ENCODE data around the gene BTN2A1. TPM values are rescaled to one million over a fixed set of nuclear protein-coding genes. Genes with fewer than 3 reads are reported as not detected.

The BTN2A1 gene
- total RNA-seq (2014; rRNA removed; shearing (Covaris generic); ENCODE audit: low replicate concordance), result 6.4 and 12.6 TPM in 2 replicates

GRCh38 chr6:26457806-26458688 is at the start of gene BTN2A1:
Gene BTN2A1, plus strand, starts transcription at chr6:26457955. Its CDS starts 682 bp downstream, at chr6:26458637.
- Histone ChIP-seq H3K79me2 (ENCODE audit: low read length) (peaks cover 39% of the 10 kb centered on the region), H3K9me3 (ENCODE audit: low read length) (no peaks in the 10 kb centered on the region)

GRCh38 chr6:26408828-26409730 is 48.7 kb upstream of the BTN2A1 start:
- H3K9me3 ChIP-seq (ENCODE audit: low read length), result no peaks in the 10 kb centered on the region
- peaks cover 5% of the 10 kb centered on the region; the same call in 1 of the 2 replicates for H3K79me2 ChIP-seq (ENCODE audit: low read length)
- peaks cover 33% of the 10 kb centered on the region for H3K4me1 ChIP-seq (ENCODE audit: low read length)
- H2AFZ ChIP-seq (ENCODE audit: low read length), result no peak overlapping the region
- H3K4me3 ChIP-seq (ENCODE audit: low read length), result no peak overlapping the region
- H4K20me1 ChIP-seq (ENCODE audit: insufficient read depth, low read depth, low read length), result no peaks in the 10 kb centered on the region
- no peak overlapping the region for H3K27ac ChIP-seq (ENCODE audit: low read length)
- H3K36me3 ChIP-seq (ENCODE audit: insufficient read depth, low read length), result peaks cover 11% of the 10 kb centered on the region
- no peak for DNase-seq
- H3K27me3 ChIP-seq (ENCODE audit: low read length), result no peaks in the 10 kb centered on the region
- no peaks in the 10 kb centered on the region for H3K9me2 ChIP-seq (replicated peaks; ENCODE audit: insufficient read depth, low read length)
- H3K4me2 ChIP-seq (ENCODE audit: low read depth, low read length, poor library complexity, severe bottlenecking), result no peak overlapping the region
- H3K9ac ChIP-seq (ENCODE audit: low read length), result no peak overlapping the region

More at GRCh38 chr6:26457806-26458688, at the start of gene BTN2A1:
- peak; percentile 95 for DNase-seq
- Histone ChIP-seq H4K20me1 (ENCODE audit: insufficient read depth, low read depth, low read length) (no peaks in the 10 kb centered on the region), H3K36me3 (ENCODE audit: insufficient read depth, low read length) (peaks cover 33% of the 10 kb centered on the region), H3K4me3 (ENCODE audit: low read length) (peak within 1 kb of the TSS; percentile 94), H3K4me1 (ENCODE audit: low read length) (peaks cover 27% of the 10 kb centered on the region), H3K4me2 (ENCODE audit: low read depth, low read length, poor library complexity, severe bottlenecking) (peak within 1 kb of the TSS; percentile 89), H3K9ac (ENCODE audit: low read length) (peak within 1 kb of the TSS; percentile 93), H2AFZ (ENCODE audit: low read length) (peak within 1 kb of the TSS; percentile 95), H3K9me2 (replicated peaks; ENCODE audit: insufficient read depth, low read length) (no peaks in the 10 kb centered on the region), H3K27ac (ENCODE audit: low read length) (peak within 1 kb of the TSS; percentile 82), H3K27me3 (ENCODE audit: low read length) (no peaks in the 10 kb centered on the region)

- Histone ChIP-seq H3K9me2 (replicated peaks; ENCODE audit: insufficient read depth, low read length) (no peaks in the 10 kb centered on the region), H3K4me1 (ENCODE audit: low read length) (peaks cover 31% of the 10 kb centered on the region), H3K27ac (ENCODE audit: low read length) (no peak overlapping the region), H3K9me3 (ENCODE audit: low read length) (no peaks in the 10 kb centered on the region; the same call in 1 of the 2 replicates), H4K20me1 (ENCODE audit: insufficient read depth, low read depth, low read length) (no peaks in the 10 kb centered on the region), H3K9ac (ENCODE audit: low read length) (no peak overlapping the region), H3K79me2 (ENCODE audit: low read length) (no peaks in the 10 kb centered on the region), H3K36me3 (ENCODE audit: insufficient read depth, low read length) (peaks cover 11% of the 10 kb centered on the region), H3K4me3 (ENCODE audit: low read length) (no peak overlapping the region), H2AFZ (ENCODE audit: low read length) (no peak overlapping the region), H3K4me2 (ENCODE audit: low read depth, low read length, poor library complexity, severe bottlenecking) (no peak overlapping the region), H3K27me3 (ENCODE audit: low read length) (no peaks in the 10 kb centered on the region)
- DNase-seq, result no peak
These were observed 46.0 kb upstream of the BTN2A1 start for GRCh38 chr6:26411751-26412150.

- H3K9me3 ChIP-seq (ENCODE audit: low read length), result no peaks in the 10 kb centered on the region; the same call in 1 of the 2 replicates
- H3K4me3 ChIP-seq (ENCODE audit: low read length), result no peak overlapping the region
- no peak overlapping the region for H3K9ac ChIP-seq (ENCODE audit: low read length)
- peaks cover 34% of the 10 kb centered on the region for H3K4me1 ChIP-seq (ENCODE audit: low read length)
- no peak for DNase-seq
- H3K4me2 ChIP-seq (ENCODE audit: low read depth, low read length, poor library complexity, severe bottlenecking), result no peak overlapping the region
- no peaks in the 10 kb centered on the region for H3K9me2 ChIP-seq (replicated peaks; ENCODE audit: insufficient read depth, low read length)
- H3K27me3 ChIP-seq (ENCODE audit: low read length), result no peaks in the 10 kb centered on the region
- H3K36me3 ChIP-seq (ENCODE audit: insufficient read depth, low read length), result peaks cover 11% of the 10 kb centered on the region
- no peak overlapping the region for H3K27ac ChIP-seq (ENCODE audit: low read length)
- H3K79me2 ChIP-seq (ENCODE audit: low read length), result no peaks in the 10 kb centered on the region
- no peak overlapping the region for H2AFZ ChIP-seq (ENCODE audit: low read length)
- H4K20me1 ChIP-seq (ENCODE audit: insufficient read depth, low read depth, low read length), result no peaks in the 10 kb centered on the region
These were observed 45.5 kb upstream of the BTN2A1 start for GRCh38 chr6:26412228-26412627.

GRCh38 chr6:26412954-26413353 is 44.8 kb upstream of the BTN2A1 start:
- H3K79me2 ChIP-seq (ENCODE audit: low read length), result no peaks in the 10 kb centered on the region
- no peaks in the 10 kb centered on the region for H4K20me1 ChIP-seq (ENCODE audit: insufficient read depth, low read depth, low read length)
- no peaks in the 10 kb centered on the region; the same call in 1 of the 2 replicates for H3K9me3 ChIP-seq (ENCODE audit: low read length)
- no peak overlapping the region for H3K4me3 ChIP-seq (ENCODE audit: low read length)
- H3K27ac ChIP-seq (ENCODE audit: low read length), result no peak overlapping the region
- H3K27me3 ChIP-seq (ENCODE audit: low read length), result no peaks in the 10 kb centered on the region
- no peak overlapping the region for H3K4me2 ChIP-seq (ENCODE audit: low read depth, low read length, poor library complexity, severe bottlenecking)
- no peak overlapping the region for H3K9ac ChIP-seq (ENCODE audit: low read length)
- H3K9me2 ChIP-seq (replicated peaks; ENCODE audit: insufficient read depth, low read length), result no peaks in the 10 kb centered on the region
- no peak for DNase-seq
- H3K36me3 ChIP-seq (ENCODE audit: insufficient read depth, low read length), result peaks cover 11% of the 10 kb centered on the region
- no peak overlapping the region for H2AFZ ChIP-seq (ENCODE audit: low read length)
- H3K4me1 ChIP-seq (ENCODE audit: low read length), result peaks cover 34% of the 10 kb centered on the region

GRCh38 chr6:26414281-26414680 is 43.5 kb upstream of the BTN2A1 start:
- no peak overlapping the region for H3K9ac ChIP-seq (ENCODE audit: low read length)
- H3K27me3 ChIP-seq (ENCODE audit: low read length), result no peaks in the 10 kb centered on the region
- H3K4me2 ChIP-seq (ENCODE audit: low read depth, low read length, poor library complexity, severe bottlenecking), result no peak overlapping the region
- H3K27ac ChIP-seq (ENCODE audit: low read length), result no peak overlapping the region
- H3K9me3 ChIP-seq (ENCODE audit: low read length), result no peaks in the 10 kb centered on the region; the same call in 1 of the 2 replicates
- DNase-seq, result no peak
- no peaks in the 10 kb centered on the region for H3K9me2 ChIP-seq (replicated peaks; ENCODE audit: insufficient read depth, low read length)
- peaks cover 5% of the 10 kb centered on the region for H3K36me3 ChIP-seq (ENCODE audit: insufficient read depth, low read length)
- no peak overlapping the region for H3K4me3 ChIP-seq (ENCODE audit: low read length)
- no peak overlapping the region for H2AFZ ChIP-seq (ENCODE audit: low read length)
- H3K4me1 ChIP-seq (ENCODE audit: low read length), result peaks cover 34% of the 10 kb centered on the region
- no peaks in the 10 kb centered on the region for H3K79me2 ChIP-seq (ENCODE audit: low read length)
- H4K20me1 ChIP-seq (ENCODE audit: insufficient read depth, low read depth, low read length), result no peaks in the 10 kb centered on the region

GRCh38 chr6:26415036-26415614 is 42.6 kb upstream of the BTN2A1 start:
- Histone ChIP-seq H3K4me1 (ENCODE audit: low read length) (peaks cover 29% of the 10 kb centered on the region), H3K27ac (ENCODE audit: low read length) (no peak overlapping the region), H3K36me3 (ENCODE audit: insufficient read depth, low read length) (peaks cover 5% of the 10 kb centered on the region), H3K4me2 (ENCODE audit: low read depth, low read length, poor library complexity, severe bottlenecking) (no peak overlapping the region), H3K27me3 (ENCODE audit: low read length) (no peaks in the 10 kb centered on the region), H4K20me1 (ENCODE audit: insufficient read depth, low read depth, low read length) (no peaks in the 10 kb centered on the region), H3K9ac (ENCODE audit: low read length) (no peak overlapping the region), H3K4me3 (ENCODE audit: low read length) (no peak overlapping the region), H3K9me2 (replicated peaks; ENCODE audit: insufficient read depth, low read length) (no peaks in the 10 kb centered on the region), H2AFZ (ENCODE audit: low read length) (no peak overlapping the region), H3K79me2 (ENCODE audit: low read length) (no peaks in the 10 kb centered on the region), H3K9me3 (ENCODE audit: low read length) (no peaks in the 10 kb centered on the region; the same call in 1 of the 2 replicates)
- no peak for DNase-seq
